ENCODE results near the gene OR51T1.
"Not testable (repeated sequence)": the region's sequence is repeated elsewhere in the genome, so short reads cannot be mapped to it uniquely, and the experiment has no call there.

The OR51T1 gene, protein sequence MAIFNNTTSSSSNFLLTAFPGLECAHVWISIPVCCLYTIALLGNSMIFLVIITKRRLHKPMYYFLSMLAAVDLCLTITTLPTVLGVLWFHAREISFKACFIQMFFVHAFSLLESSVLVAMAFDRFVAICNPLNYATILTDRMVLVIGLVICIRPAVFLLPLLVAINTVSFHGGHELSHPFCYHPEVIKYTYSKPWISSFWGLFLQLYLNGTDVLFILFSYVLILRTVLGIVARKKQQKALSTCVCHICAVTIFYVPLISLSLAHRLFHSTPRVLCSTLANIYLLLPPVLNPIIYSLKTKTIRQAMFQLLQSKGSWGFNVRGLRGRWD

GRCh38 chr11:4881860-4882500 is at the start of gene OR51T1:
Gene OR51T1 (plus strand): TSS chr11:4881900. CDS start chr11:4881900, 0 bp downstream.
- no peak for DNase-seq (ENCODE audit: low read depth in 2 of 2, low spot score in 1 of 2)

DNA sequence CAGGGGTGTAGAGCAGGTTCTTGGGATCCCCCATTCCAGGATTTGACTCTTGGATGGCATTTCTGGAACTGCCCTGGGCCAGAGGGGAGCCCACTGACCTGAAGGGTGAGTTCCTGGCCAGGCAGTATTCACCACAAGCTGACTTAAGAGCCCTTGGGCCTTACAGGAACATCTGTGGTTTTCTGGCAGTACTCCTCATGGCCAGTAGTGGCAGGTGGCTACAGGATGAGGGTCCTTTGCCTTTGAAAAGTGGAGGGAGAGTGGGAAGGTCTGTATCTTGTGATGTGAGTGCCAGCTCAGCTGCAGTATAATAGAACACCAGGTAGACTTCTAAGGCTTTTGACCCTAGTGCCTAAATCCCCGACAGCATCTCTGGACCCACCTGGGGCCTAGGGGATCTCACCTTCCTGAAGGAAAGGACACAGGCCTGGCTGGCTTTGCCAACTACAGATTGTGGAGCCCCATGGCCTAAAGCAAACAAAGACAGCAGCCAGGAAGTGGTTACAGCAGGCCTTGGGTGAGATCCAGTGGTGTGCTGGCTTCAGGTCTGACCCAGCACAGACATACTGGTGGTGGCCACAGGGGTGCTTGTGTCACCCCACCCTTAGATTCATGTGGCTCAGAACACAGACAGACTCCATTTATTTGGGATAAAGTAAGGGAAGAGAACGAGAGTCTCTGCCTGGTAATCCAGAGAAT is 41.7 kb upstream of the OR51T1 start:
- no peak for DNase-seq (ENCODE audit: low read depth in 2 of 2, low spot score in 1 of 2)

DNA sequence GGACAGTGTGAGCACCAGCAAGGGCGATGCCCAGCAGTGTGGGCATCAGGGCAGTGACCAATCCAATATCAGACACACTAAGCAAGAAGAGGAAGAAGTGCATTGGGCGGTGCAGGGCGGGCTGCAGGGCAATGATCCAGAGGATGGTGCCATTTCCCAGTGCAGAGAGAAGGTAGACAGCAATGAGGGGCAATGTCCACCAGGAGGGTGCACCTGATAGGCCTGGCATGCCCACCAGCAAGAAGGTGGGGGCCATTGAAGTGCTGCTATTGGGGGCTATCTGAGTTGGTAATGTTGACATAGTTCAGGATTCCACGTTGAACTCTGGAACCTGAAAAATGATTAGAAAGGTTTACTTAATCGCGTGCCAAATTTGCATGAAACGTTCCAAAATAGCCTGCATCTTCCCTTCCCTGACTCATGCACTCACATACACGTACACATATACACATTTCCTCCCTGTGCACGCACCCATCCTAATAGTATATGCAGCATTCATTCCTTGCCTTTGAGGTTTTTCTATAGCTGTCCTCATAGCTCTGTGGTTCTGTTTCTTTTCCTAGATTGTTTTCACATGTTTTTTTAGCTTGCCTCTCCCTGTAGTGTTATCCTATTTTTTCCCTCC is 32.7 kb upstream of the OR51T1 start, which contains the start of gene OR51S1:
OR51S1 (minus strand) TSS at position 301 of the 625 bp plus-strand sequence; CDS start at position 301, 0 bp downstream.
- DNase-seq (ENCODE audit: low read depth in 2 of 2, low spot score in 1 of 2), result no peak

- no peak for DNase-seq (ENCODE audit: low read depth in 2 of 2, low spot score in 1 of 2)
Observed at GRCh38 chr11:4851033-4851432, 30.7 kb upstream of the OR51T1 start.

DNA sequence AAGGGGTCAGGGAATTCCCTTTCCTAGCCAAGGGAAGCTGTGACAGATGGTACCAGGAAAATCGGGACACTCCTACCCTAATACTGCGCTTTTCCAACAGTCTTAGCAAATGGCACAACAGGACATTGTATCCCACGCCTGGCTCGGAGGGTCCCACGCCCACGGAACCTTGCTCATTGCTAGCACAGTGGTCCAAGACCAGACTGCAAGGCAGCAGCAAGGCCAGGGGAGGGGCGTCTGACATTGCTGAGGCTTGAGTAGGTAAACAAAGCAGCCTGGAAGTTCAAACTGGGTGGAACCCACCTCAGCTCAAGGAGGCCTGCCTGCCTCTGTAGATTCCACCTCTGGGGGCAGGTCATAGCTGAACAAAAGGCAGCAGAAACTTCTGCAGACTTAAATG is 27.4 kb upstream of the OR51T1 start:
- not testable (repeated sequence) for DNase-seq (ENCODE audit: low read depth in 2 of 2, low spot score in 1 of 2)

GRCh38 chr11:4862447-4863236 is 19.1 kb upstream of the OR51T1 start:
- DNase-seq (ENCODE audit: low read depth in 2 of 2, low spot score in 1 of 2), result no peak

GRCh38 chr11:4863876-4864275 is 17.8 kb upstream of the OR51T1 start:
- no peak for DNase-seq (ENCODE audit: low read depth in 2 of 2, low spot score in 1 of 2)

GRCh38 chr11:4865855-4866254 is 15.8 kb upstream of the OR51T1 start:
- no peak for DNase-seq (ENCODE audit: low read depth in 2 of 2, low spot score in 1 of 2)

DNA sequence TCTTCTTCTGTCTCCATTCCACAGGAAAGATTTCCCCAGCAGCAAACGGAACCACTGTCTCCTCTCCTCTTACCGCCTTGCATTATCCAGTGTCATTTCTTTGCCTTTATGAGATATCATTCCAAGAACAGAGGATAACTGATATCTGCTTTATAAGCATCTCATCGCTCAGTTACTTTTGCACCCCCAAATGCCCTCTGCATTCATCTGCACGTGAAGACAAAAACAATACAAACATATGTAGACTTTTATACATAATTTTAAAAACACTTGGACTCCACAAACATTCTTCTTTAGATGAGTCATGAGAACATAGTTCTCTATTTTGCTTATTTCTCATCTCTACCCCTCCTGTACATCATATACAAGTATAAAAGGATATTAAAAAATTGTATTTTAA is 512 bp upstream of the OR51T1 start:
- DNase-seq (ENCODE audit: low read depth in 2 of 2, low spot score in 1 of 2), result no peak

DNA sequence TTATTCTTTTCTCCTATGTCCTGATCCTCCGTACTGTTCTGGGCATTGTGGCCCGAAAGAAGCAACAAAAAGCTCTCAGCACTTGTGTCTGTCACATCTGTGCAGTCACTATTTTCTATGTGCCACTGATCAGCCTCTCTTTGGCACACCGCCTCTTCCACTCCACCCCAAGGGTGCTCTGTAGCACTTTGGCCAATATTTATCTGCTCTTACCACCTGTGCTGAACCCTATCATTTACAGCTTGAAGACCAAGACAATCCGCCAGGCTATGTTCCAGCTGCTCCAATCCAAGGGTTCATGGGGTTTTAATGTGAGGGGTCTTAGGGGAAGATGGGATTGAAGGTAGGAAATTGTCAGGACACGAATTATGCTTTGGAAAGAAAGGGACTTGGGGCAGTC is 843 bp downstream of the OR51T1 start:
- no peak for DNase-seq (ENCODE audit: low read depth in 2 of 2, low spot score in 1 of 2)

GRCh38 chr11:4884361-4884760 is 2.7 kb downstream of the OR51T1 start:
- no peak for DNase-seq (ENCODE audit: low read depth in 2 of 2, low spot score in 1 of 2)

- DNase-seq (ENCODE audit: low read depth in 2 of 2, low spot score in 1 of 2), result no peak
Observed at GRCh38 chr11:4886186-4886585, 4.5 kb downstream of the OR51T1 start.

DNA sequence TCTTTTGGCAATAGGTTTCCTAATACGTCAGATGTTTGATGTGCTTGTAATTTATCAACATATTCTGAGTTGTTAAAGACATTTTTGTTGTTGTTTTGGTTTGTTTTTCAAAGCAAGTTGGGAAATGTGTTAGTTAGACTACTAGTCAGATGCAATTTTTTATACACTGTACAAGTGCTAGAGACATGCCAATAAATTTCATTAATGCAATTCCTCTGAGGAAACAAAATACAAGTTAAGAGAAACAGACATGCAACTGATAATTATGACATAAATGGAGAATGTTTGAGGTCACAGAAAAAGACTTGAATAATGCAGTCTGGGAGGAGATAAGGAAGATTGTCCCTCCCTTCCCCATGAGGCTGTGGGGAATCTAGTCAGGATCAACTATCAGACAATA is 5.9 kb downstream of the OR51T1 start:
- DNase-seq (ENCODE audit: low read depth in 2 of 2, low spot score in 1 of 2), result no peak

GRCh38 chr11:4890279-4890678 is 8.6 kb downstream of the OR51T1 start:
- DNase-seq (ENCODE audit: low read depth in 2 of 2, low spot score in 1 of 2), result no peak

DNA sequence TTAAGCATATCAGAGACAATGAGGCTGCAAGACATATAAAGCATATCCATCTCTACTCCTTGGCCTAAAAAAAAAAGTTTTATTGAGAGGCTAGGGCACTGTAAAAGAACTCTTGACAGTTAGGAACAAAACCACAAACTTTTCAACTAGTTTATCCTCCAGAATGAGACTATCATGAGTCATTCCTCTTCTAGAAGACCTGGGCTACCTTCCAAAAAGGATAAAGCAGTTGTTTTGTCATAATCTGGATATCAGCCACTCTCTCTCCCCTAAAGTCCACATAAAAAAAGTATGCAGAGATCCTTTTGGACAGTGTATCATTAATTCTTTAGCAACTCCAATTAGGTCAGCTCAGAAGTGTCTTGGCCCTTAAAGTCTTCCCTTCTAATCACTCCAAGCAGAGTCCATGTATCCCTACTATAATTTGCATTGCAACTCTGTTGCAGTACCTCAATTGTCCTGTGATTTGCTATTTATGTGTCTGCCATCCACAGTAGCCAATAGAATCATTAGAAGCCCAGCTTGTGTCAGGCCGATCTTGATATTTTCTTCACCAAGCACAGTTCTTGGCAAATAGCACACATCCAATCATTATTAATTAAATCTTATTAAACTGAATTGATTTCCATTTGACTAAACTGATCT is 10.4 kb downstream of the OR51T1 start:
- DNase-seq (ENCODE audit: low read depth in 2 of 2, low spot score in 1 of 2), result no peak

GRCh38 chr11:4903484-4903883 is 21.8 kb downstream of the OR51T1 start, which contains the start of gene OR51A7:
Gene OR51A7 (plus strand): TSS chr11:4903783. CDS start chr11:4907370, 3,587 bp downstream.
- no peak for DNase-seq (ENCODE audit: low read depth in 2 of 2, low spot score in 1 of 2)

DNA sequence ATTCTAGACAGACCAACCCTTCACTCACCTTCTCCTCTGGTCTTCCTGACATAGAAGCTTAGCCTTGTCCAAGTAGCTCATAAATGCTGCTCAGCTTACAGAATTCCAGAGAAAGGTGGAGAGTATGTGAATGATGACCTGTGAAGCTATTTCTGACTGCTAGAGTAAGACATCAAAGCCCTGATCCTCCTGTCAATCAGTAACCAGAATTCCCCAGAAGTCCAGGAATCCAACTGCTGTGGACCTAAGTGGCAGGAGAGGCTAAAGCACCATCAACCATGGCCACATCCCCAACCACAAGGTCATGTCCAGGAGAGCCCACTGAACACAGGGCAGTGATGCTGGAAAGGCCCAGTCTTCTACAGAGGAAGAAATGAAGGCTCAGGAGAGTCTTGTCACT is 34.9 kb downstream of the OR51T1 start:
- no peak for DNase-seq (ENCODE audit: low read depth in 2 of 2, low spot score in 1 of 2)

GRCh38 chr11:4919250-4919649 is 37.5 kb downstream of the OR51T1 start, which contains the start of gene OR51G2:
Gene OR51G2 (minus strand): TSS chr11:4919350. CDS start chr11:4915663, 3,687 bp downstream.
- no peak for DNase-seq (ENCODE audit: low read depth in 2 of 2, low spot score in 1 of 2)

- no peak for DNase-seq (ENCODE audit: low read depth in 2 of 2, low spot score in 1 of 2)
Observed at GRCh38 chr11:4921796-4922195, 40.1 kb downstream of the OR51T1 start.

GRCh38 chr11:4922304-4922703 is 40.6 kb downstream of the OR51T1 start:
- DNase-seq (ENCODE audit: low read depth in 2 of 2, low spot score in 1 of 2), result no peak
